Gastrocnemius medialis (tissue), 4 donors: ENCODE measurements around the gene TIGD4. TPM values are rescaled to one million over a fixed set of nuclear protein-coding genes. Genes with fewer than 3 reads are reported as not detected.

ENCODE experiments used
- ATAC-seq, 2 donors: fragments of 150-250 bp; one replicate each; pipeline ENCODE4 v1.9.1; 2016
- DNase-seq, 2 donors: peaks; one replicate each; pipeline ENCODE4 v3.0.0-alpha.2; 2019
- H3K27ac ChIP-seq, 4 donors: fragments of 200-600 bp; sonication (generic); 1 replicate in 1 of 4; 2 replicates in 3 of 4; pipeline ENCODE4 v1.5.1; 2016 to 2018; ENCODE audit warnings: mild to moderate bottlenecking in 2 of 4, moderate library complexity in 1 of 4
- H3K27me3 ChIP-seq, 3 donors: fragments of 200-600 bp; sonication (generic) in 2 of 3; 1 replicate in 1 of 3; 2 replicates in 2 of 3; pipeline versions ENCODE4 v1.5.1 to v1.6.0; 2016 to 2019; ENCODE audit warnings: mild to moderate bottlenecking in 1 of 3, moderate library complexity in 1 of 3
- H3K36me3 ChIP-seq, 2 donors: fragments of 200-600 bp; sonication (generic) in 1 of 2; one replicate each; pipeline ENCODE4 v1.5.1; 2017 to 2018
- H3K4me1 ChIP-seq, 2 donors: fragments of 200-600 bp; sonication (generic) in 1 of 2; one replicate each; pipeline ENCODE4 v1.5.1; 2016 to 2017; ENCODE audit warnings: mild to moderate bottlenecking in 2 of 2
- H3K4me3 ChIP-seq, 4 donors: fragments of 200-600 bp; sonication (generic) in 3 of 4; 1 replicate in 1 of 4; 2 replicates in 3 of 4; pipeline ENCODE4 v1.5.1; 2016 to 2019; ENCODE audit warnings: mild to moderate bottlenecking in 2 of 4
- H3K9me3 ChIP-seq, 3 donors: fragments of 200-600 bp; sonication (generic) in 2 of 3; 1 replicate in 1 of 3; 2 replicates in 2 of 3; pipeline ENCODE4 v1.5.1; 2016 to 2019
- CTCF ChIP-seq, 5 experiments: fragments of 450-650 bp in 3 of 5; fragments of 200-600 bp in 2 of 5; sonication (generic) in 2 of 5; IDR thresholded peaks in 4 of 5; conservative IDR thresholded peaks in 1 of 5; 1 replicate in 4 of 5; 2 replicates in 1 of 5; pipeline ENCODE4 v1.5.1; 2016 to 2019; ENCODE audit warnings: antibody characterized with exemption in 5 of 5, mild to moderate bottlenecking in 3 of 5, moderate library complexity in 3 of 5
- POLR2A ChIP-seq, 2 donors: fragments of 450-650 bp; IDR thresholded peaks; one replicate each; pipeline ENCODE4 v1.6.1; 2017; ENCODE audit warnings: antibody characterized with exemption in 2 of 2, mild to moderate bottlenecking in 2 of 2, moderate library complexity in 2 of 2
- in situ Hi-C, 4 donors: fragments of 200-750 bp; cut with MboI; loops; one replicate each; pipeline versions ENCODE4 v1.15.0 to v1.8.0; 2017; ENCODE audit warnings: low sequenced_read_pairs in 4 of 4
- intact Hi-C: fragments of 100-400 bp; cut with DNase I; formaldehyde crosslinking; loops from one replicate; pipeline ENCODE4 v1.15.1; 2023; ENCODE audit warnings: low total_unique reads
- total RNA-seq, 4 donors: library from RNA; depleted of rRNA; stranded (reverse); fragments of >200 nt; gene quantifications; one replicate each; pipeline versions ENCODE4 v1.1.0 to v1.2.3, GENCODE V29; 2016

TIGD4 gene
- total RNA-seq, 4 donors from 2014 or later, result 0.09 to 0.23 TPM; not detected in 2

- in situ Hi-C loops, result loop anchor here in 1 of 4 donors (25.0 kb wide), 1 partner anchor 1692 kb away; the partner anchor contains the start of gene RPS3A
- no peaks in the 10 kb centered on the region for H3K36me3 ChIP-seq
- peak overlapping the region; percentile 84 to 95 (median 90) for H3K27ac ChIP-seq
- ATAC-seq, result peak in 1 of 2 donors; percentile 16
- H3K4me3 ChIP-seq, result peak overlapping the region; percentile 80 to 90 (median 90)
- intact Hi-C loops, result loop anchor here (1.0 to 5.0 kb wide), 3 partner anchors 87 to 303 kb away; partner anchors contain the start of gene FBXW7
- H3K27me3 ChIP-seq, result no peaks in the 10 kb centered on the region
- H3K9me3 ChIP-seq, result no peaks in the 10 kb centered on the region
- DNase-seq, result peak in 1 of 2 donors; percentile 2
- peaks cover 28 to 38% of the 10 kb centered on the region in 2 donors for H3K4me1 ChIP-seq
- TF ChIP-seq CTCF (IDR thresholded peaks at IDR 0.05 in 4 of 5, conservative IDR thresholded peaks at IDR 0.05 in 1 of 5), result no peak
These were observed 646 bp downstream of the TIGD4 start for GRCh38 chr4:152778656-152779512.

DNA sequence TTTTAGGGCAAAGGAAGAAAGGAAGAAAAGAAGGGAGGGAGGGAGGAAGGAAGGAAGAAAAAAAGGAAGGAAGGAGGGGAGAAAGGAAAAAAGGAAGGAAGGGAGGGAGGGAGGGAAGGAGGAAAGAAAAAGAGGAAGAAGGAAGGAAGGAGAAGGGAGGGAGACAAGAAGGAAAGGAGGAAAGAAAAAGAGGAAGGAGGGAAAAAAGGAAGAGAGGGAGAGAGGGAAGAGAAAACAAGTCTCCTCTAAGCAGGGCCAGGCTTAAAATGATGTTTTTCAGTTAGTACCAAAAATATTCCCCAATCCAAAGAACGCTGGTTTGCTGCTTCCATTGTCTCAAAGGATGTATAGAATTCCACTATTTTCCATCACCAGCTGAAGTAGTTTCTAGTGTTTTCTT is 2.0 kb downstream of the TIGD4 start:
- DNase-seq (no peak), ATAC-seq (no peak)
- no peak for TF ChIP-seq POLR2A (IDR thresholded peaks at IDR 0.05)
- TF ChIP-seq CTCF (IDR thresholded peaks at IDR 0.05 in 4 of 5, conservative IDR thresholded peaks at IDR 0.05 in 1 of 5), result no peak
- no peaks in the 10 kb centered on the region for H3K36me3 ChIP-seq
- H3K27ac ChIP-seq, result no peak overlapping the region
- intact Hi-C loops (loop anchor here (5.0 kb wide), 2 partner anchors 85 to 305 kb away; no protein-coding TSS in a partner anchor), in situ Hi-C loops (loop anchor here in 1 of 4 donors (25.0 kb wide), 1 partner anchor 1690 kb away; the partner anchor contains the start of gene RPS3A)
- peaks cover 20 to 24% of the 10 kb centered on the region in 2 donors for H3K4me1 ChIP-seq
- no peaks in the 10 kb centered on the region for H3K27me3 ChIP-seq
- H3K9me3 ChIP-seq, result no peaks in the 10 kb centered on the region
- H3K4me3 ChIP-seq, result no peak overlapping the region

DNA sequence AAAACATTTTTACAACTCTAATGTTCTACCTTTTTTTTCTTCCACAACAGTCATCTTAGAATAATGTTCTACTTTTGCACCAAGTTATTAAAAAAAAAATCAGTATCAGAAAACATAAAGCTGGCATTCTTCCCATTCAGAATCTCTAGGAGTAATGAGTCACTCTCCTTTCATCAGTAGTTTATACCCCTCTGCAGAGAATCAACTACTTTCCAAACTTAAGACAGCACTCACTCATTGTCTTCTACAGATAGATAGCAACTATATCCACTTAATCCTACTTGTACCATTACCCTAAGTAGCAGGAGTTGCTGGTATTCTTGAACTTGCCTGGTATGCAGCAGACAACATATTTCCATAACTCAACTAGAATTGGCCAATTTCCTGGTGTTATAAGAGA is 3.2 kb downstream of the TIGD4 start:
- no peak for TF ChIP-seq POLR2A (IDR thresholded peaks at IDR 0.05)
- TF ChIP-seq CTCF (IDR thresholded peaks at IDR 0.05 in 4 of 5, conservative IDR thresholded peaks at IDR 0.05 in 1 of 5), result no peak
- in situ Hi-C loops, result loop anchor here in 1 of 4 donors (25.0 kb wide), 1 partner anchor 1689 kb away; the partner anchor contains the start of gene RPS3A
- Histone ChIP-seq H3K4me3 (no peak overlapping the region), H3K9me3 (no peaks in the 10 kb centered on the region), H3K36me3 (no peaks in the 10 kb centered on the region), H3K27ac (no peak overlapping the region), H3K27me3 (no peaks in the 10 kb centered on the region), H3K4me1 (peaks cover 14 to 17% of the 10 kb centered on the region in 2 donors)
- intact Hi-C loops, result loop anchor here (5.0 kb wide), 2 partner anchors 84 to 306 kb away; no protein-coding TSS in a partner anchor
- ATAC-seq (no peak), DNase-seq (no peak)

GRCh38 chr4:152773953-152774352 is 5.6 kb downstream of the TIGD4 start:
- no peak for TF ChIP-seq CTCF (IDR thresholded peaks at IDR 0.05 in 4 of 5, conservative IDR thresholded peaks at IDR 0.05 in 1 of 5)
- TF ChIP-seq POLR2A (IDR thresholded peaks at IDR 0.05), result no peak
- intact Hi-C loops, result no loop called here
- H3K27me3 ChIP-seq, result no peaks in the 10 kb centered on the region
- ATAC-seq (no peak), DNase-seq (no peak)
- H3K4me1 ChIP-seq, result peaks cover 3 to 5% of the 10 kb centered on the region in 2 donors
- no peaks in the 10 kb centered on the region for H3K9me3 ChIP-seq
- H3K4me3 ChIP-seq, result no peak overlapping the region
- in situ Hi-C loops, result no loop called here
- no peak overlapping the region for H3K27ac ChIP-seq
- H3K36me3 ChIP-seq, result no peaks in the 10 kb centered on the region
